ENCODE data around the gene HIVEP3. TPM values are rescaled to one million over a fixed set of nuclear protein-coding genes. Genes with fewer than 3 reads are reported as not detected.

HIVEP3 gene
- total RNA-seq, 1 donor from 2014 or later, result 10.1 TPM

GRCh38 chr1:41784531-41785274 is 134.0 kb downstream of the HIVEP3 start:
- no peak for DNase-seq (ENCODE audit: low spot score)

GRCh38 chr1:41783189-41783639 is 135.5 kb downstream of the HIVEP3 start:
- DNase-seq (ENCODE audit: low spot score), result no peak

- DNase-seq (ENCODE audit: low spot score), result no peak
Observed at GRCh38 chr1:41780916-41781315, 137.8 kb downstream of the HIVEP3 start.

GRCh38 chr1:41780322-41780721 is 138.4 kb downstream of the HIVEP3 start:
- no peak for DNase-seq (ENCODE audit: low spot score)

GRCh38 chr1:41779360-41779759 is 139.4 kb downstream of the HIVEP3 start:
- no peak for DNase-seq (ENCODE audit: low spot score)

GRCh38 chr1:41777695-41778094 is 141.0 kb downstream of the HIVEP3 start:
- no peak for DNase-seq (ENCODE audit: low spot score)

- no peak for DNase-seq (ENCODE audit: low spot score)
Observed at GRCh38 chr1:41776891-41777441, 141.8 kb downstream of the HIVEP3 start.

- DNase-seq (ENCODE audit: low spot score), result no peak
Observed at GRCh38 chr1:41775956-41776585, 142.7 kb downstream of the HIVEP3 start.

GRCh38 chr1:41774471-41774990 is 144.2 kb downstream of the HIVEP3 start:
- DNase-seq (ENCODE audit: low spot score), result no peak

- no peak for DNase-seq (ENCODE audit: low spot score)
Observed at GRCh38 chr1:41773842-41774241, 144.9 kb downstream of the HIVEP3 start.

- DNase-seq (ENCODE audit: low spot score), result no peak
Observed at GRCh38 chr1:41773144-41773591, 145.6 kb downstream of the HIVEP3 start.

- no peak for DNase-seq (ENCODE audit: low spot score)
Observed at GRCh38 chr1:41769068-41769467, 149.7 kb downstream of the HIVEP3 start.

- DNase-seq (ENCODE audit: low spot score), result no peak
Observed at GRCh38 chr1:41768583-41768982, 150.1 kb downstream of the HIVEP3 start.

- no peak for DNase-seq (ENCODE audit: low spot score)
Observed at GRCh38 chr1:41767534-41768525, 150.9 kb downstream of the HIVEP3 start.

GRCh38 chr1:41766546-41766945 is 152.2 kb downstream of the HIVEP3 start:
- DNase-seq (ENCODE audit: low spot score), result no peak

- no peak for DNase-seq (ENCODE audit: low spot score)
Observed at GRCh38 chr1:41766041-41766440, 152.7 kb downstream of the HIVEP3 start.

- no peak for DNase-seq (ENCODE audit: low spot score)
Observed at GRCh38 chr1:41765152-41765551, 153.6 kb downstream of the HIVEP3 start.

- no peak for DNase-seq (ENCODE audit: low spot score)
Observed at GRCh38 chr1:41764656-41765055, 154.1 kb downstream of the HIVEP3 start.

GRCh38 chr1:41762777-41763176 is 155.9 kb downstream of the HIVEP3 start:
- no peak for DNase-seq (ENCODE audit: low spot score)

- no peak for DNase-seq (ENCODE audit: low spot score)
Observed at GRCh38 chr1:41762251-41762650, 156.5 kb downstream of the HIVEP3 start.

GRCh38 chr1:41758904-41759548 is 159.7 kb downstream of the HIVEP3 start:
- DNase-seq (ENCODE audit: low spot score), result no peak
